ENCODE data around the gene MVD.
A peak's percentile ranks its signal among the peaks of the same experiment; 100 is the strongest.

MVD gene

DNA sequence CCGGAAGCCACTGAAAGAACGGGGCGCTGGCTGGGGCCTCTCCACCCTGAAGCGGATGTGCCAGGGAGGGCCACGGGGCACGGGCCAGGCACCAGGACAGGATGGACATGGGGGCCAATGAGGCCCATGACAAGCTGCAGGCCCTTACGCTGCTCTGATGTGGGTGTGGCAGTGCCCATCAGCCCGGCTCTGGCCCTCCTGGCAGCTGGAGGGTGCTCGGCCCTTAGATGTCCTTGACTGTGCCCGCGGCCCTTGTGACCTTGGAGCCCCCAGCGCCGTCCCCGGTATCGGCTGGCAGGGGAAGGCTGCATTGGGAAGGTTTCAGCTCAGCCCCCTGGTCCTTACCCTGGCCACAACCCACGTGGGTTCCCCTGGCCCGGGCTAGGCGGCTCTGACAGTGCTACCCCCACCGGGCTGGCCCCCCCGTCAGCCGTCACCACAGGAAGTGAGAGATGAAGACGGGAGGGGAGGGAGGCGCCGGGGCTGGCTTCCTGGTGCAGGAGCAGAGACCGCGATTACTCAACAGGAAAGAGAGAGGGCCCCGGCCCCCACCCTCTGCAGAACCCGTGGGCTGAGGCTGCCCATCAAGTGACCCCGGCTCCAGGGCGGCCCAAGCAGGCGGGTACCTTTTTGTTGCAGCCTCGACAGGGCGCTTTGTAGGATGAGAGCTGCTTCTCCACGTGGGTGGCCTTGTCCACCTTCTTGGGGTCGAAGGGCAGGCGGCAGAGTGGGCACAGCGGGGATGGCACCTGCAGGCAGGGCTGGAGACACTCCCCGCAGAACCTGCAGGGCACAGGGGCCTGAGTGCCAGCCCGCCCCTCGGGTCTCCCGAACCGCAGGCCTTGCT, 38.0 kb upstream of the MVD start:
- Mint-ChIP-seq H3K4me3 (peak overlapping the region; percentile 94), H3K36me3 (no peaks in the 10 kb centered on the region), H3K27me3 (no peaks in the 10 kb centered on the region), H3K9me3 (ENCODE audit: low read depth) (no peaks in the 10 kb centered on the region), H3K27ac (peak overlapping the region; percentile 94), H3K4me1 (ENCODE audit: low read depth) (peaks cover 54% of the 10 kb centered on the region)

- no peaks in the 10 kb centered on the region for H3K27me3 Mint-ChIP-seq
- H3K9me3 Mint-ChIP-seq (ENCODE audit: low read depth), result no peaks in the 10 kb centered on the region
- peaks cover 52% of the 10 kb centered on the region for H3K4me1 Mint-ChIP-seq (ENCODE audit: low read depth)
- peak overlapping the region; percentile 94 for H3K4me3 Mint-ChIP-seq
- H3K36me3 Mint-ChIP-seq, result no peaks in the 10 kb centered on the region
- H3K27ac Mint-ChIP-seq, result peak overlapping the region; percentile 94
These were observed 37.4 kb upstream of the MVD start for GRCh38 chr16:88700322-88700635.

DNA sequence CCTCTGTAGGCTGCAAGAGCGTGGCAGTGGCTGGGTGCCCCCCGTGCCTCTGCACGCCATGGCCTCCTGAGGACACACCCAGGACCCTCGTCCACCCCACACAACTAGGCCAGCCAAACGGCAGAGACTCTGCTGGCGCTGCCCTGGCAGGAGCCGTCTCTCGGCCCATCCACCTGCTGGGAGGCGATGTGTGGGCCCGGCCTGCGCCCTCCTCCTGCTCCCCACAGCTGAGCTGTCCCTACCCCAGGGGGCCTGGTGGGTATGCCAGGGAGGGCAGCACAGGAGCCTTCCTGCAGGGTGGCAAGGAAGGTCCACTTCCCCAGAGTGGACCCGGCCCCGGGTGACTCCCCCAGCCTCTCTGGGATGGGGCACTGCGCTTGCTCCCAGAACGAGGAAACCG, 36.3 kb upstream of the MVD start:
- H3K36me3 Mint-ChIP-seq, result no peaks in the 10 kb centered on the region

DNA sequence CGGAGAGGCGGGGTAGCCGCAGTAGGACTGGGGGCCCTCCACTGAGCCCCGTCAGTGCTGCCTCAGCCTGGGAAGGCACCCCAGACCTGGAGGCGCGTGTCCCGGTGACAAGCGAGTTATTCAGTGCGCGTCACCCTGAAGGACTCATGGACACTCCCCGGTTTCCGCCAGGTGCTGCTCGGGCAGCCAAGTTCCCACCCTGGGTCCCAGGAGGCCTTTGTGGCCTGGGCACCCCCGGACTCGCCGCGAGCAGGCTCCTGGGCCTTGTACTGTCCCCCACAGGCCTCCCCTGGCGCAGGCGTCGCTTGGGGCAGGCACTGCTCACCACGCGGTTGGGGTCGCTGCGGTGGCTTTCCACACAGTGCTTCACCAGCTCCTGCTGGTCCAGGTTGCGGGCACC, 35.8 kb upstream of the MVD start:
- Mint-ChIP-seq H3K4me3 (no peak overlapping the region), H3K36me3 (no peaks in the 10 kb centered on the region), H3K9me3 (ENCODE audit: low read depth) (no peaks in the 10 kb centered on the region), H3K4me1 (ENCODE audit: low read depth) (peaks cover 38% of the 10 kb centered on the region), H3K27me3 (no peaks in the 10 kb centered on the region), H3K27ac (peak overlapping the region; percentile 54)

More for the DNA sequence above, 36.3 kb upstream of the MVD start:
- no peak overlapping the region for H3K4me3 Mint-ChIP-seq
- no peaks in the 10 kb centered on the region for H3K9me3 Mint-ChIP-seq (ENCODE audit: low read depth)
- H3K27me3 Mint-ChIP-seq, result no peaks in the 10 kb centered on the region
- H3K4me1 Mint-ChIP-seq (ENCODE audit: low read depth), result peaks cover 43% of the 10 kb centered on the region
- H3K27ac Mint-ChIP-seq, result no peak overlapping the region

- Mint-ChIP-seq H3K27me3 (no peaks in the 10 kb centered on the region), H3K4me3 (peak overlapping the region; percentile 56), H3K4me1 (ENCODE audit: low read depth) (peaks cover 38% of the 10 kb centered on the region), H3K9me3 (ENCODE audit: low read depth) (no peaks in the 10 kb centered on the region), H3K36me3 (no peaks in the 10 kb centered on the region), H3K27ac (peak overlapping the region; percentile 54)
These were observed 35.1 kb upstream of the MVD start for GRCh38 chr16:88697831-88698615.

GRCh38 chr16:88697116-88697830, 34.4 kb upstream of the MVD start:
- H3K36me3 Mint-ChIP-seq, result no peaks in the 10 kb centered on the region
- H3K9me3 Mint-ChIP-seq (ENCODE audit: low read depth), result no peaks in the 10 kb centered on the region
- no peaks in the 10 kb centered on the region for H3K27me3 Mint-ChIP-seq
- H3K4me1 Mint-ChIP-seq (ENCODE audit: low read depth), result peaks cover 39% of the 10 kb centered on the region
- peak overlapping the region; percentile 56 for H3K4me3 Mint-ChIP-seq
- H3K27ac Mint-ChIP-seq, result peak overlapping the region; percentile 54

DNA sequence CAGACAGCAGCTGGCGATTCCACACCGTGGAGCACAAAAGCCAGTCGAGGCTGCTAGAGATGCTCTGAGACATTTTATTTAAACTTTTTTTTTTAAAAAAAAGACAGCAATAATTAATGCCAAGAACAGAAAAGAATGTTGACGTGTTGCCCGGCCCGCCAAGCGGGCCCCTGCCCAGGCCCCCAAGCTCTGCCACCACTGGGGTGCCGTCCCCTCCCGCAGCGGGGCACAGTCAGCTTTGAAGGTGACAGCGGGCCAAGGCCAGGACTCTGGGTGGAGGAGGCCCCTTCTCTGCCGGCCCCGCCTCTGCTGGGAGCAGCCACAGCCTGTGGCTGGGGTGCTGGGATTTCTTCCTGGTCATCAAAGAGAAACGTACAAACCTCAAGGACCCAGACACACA, 33.5 kb upstream of the MVD start:
- no peaks in the 10 kb centered on the region for H3K9me3 Mint-ChIP-seq (ENCODE audit: low read depth)
- H3K4me3 Mint-ChIP-seq, result no peak overlapping the region
- no peaks in the 10 kb centered on the region for H3K36me3 Mint-ChIP-seq

GRCh38 chr16:88695753-88696152, 32.9 kb upstream of the MVD start:
- Mint-ChIP-seq H3K27ac (no peak overlapping the region), H3K4me3 (no peak overlapping the region), H3K27me3 (no peaks in the 10 kb centered on the region), H3K36me3 (no peaks in the 10 kb centered on the region), H3K4me1 (ENCODE audit: low read depth) (peaks cover 42% of the 10 kb centered on the region), H3K9me3 (ENCODE audit: low read depth) (no peaks in the 10 kb centered on the region)

More for the DNA sequence above, 33.5 kb upstream of the MVD start:
- Mint-ChIP-seq H3K27ac (no peak overlapping the region), H3K4me1 (ENCODE audit: low read depth) (peaks cover 40% of the 10 kb centered on the region), H3K27me3 (no peaks in the 10 kb centered on the region)

DNA sequence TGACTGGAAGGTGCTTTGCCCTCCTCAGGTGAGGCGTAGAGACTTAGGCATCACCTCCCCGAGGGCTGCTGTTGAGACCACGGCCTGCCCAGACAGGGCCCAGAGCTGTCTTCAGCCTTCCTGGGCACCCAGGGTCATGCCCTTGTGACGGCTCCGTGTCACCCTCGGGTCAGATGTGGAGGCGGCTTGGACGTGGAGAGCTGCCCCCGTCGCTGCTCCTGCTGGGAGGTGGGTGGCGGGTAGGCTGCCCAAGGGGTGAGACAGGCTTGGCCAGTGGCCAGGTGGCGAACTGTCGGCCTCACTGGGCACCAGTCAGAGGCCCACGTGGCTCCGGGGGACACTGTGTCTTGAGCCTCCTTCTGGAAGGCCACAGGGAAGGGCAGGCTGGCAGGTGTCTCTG, 32.3 kb upstream of the MVD start:
- H3K4me1 Mint-ChIP-seq (ENCODE audit: low read depth), result peaks cover 44% of the 10 kb centered on the region
- H3K36me3 Mint-ChIP-seq, result no peaks in the 10 kb centered on the region
- H3K9me3 Mint-ChIP-seq (ENCODE audit: low read depth), result no peaks in the 10 kb centered on the region
- no peaks in the 10 kb centered on the region for H3K27me3 Mint-ChIP-seq
- no peak overlapping the region for H3K4me3 Mint-ChIP-seq
- H3K27ac Mint-ChIP-seq, result no peak overlapping the region

GRCh38 chr16:88694221-88695087, 31.6 kb upstream of the MVD start:
- peaks cover 45% of the 10 kb centered on the region for H3K4me1 Mint-ChIP-seq (ENCODE audit: low read depth)

DNA sequence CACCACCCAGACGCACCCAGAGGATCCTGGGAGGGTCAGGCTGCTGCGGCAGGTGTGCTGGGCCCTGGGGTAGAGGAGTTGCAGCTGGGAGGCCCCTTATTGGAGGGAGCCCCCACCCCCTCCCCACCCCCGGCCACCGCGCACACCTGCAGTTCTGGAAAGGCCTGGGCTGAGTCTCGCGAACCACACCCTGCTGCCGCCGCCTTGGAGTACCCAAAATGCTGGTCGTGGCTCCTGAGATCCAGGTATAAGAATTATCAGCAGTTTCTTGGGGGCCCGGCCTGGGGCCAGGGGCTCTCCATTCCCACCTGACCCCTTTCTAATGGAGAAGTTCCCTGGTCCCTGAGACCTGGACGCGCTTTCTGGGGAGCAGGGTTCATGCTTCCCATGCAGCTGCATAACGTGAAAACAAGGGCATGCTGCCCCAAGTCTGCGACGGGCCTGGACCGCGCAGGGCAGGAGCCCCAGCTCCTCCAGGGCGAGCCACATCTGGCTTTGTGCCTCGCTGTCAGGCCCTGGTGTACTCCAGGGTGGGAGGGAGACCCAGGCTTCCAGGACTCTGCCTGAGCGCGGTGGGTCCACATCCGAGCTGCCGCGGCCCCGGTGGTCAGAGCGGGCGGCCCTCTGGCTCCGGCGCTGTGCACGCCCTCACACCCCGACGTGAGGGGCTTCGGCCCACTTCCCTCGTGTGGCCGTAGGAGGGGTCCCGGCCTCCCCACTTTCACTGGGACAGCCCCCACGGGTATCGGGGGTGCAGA, 30.7 kb upstream of the MVD start:
- Mint-ChIP-seq H3K36me3 (no peaks in the 10 kb centered on the region), H3K27me3 (no peaks in the 10 kb centered on the region), H3K4me1 (ENCODE audit: low read depth) (peaks cover 45% of the 10 kb centered on the region), H3K9me3 (ENCODE audit: low read depth) (no peaks in the 10 kb centered on the region), H3K4me3 (no peak overlapping the region), H3K27ac (peak overlapping the region; percentile 28)

More at GRCh38 chr16:88694221-88695087, 31.6 kb upstream of the MVD start:
- Mint-ChIP-seq H3K36me3 (no peaks in the 10 kb centered on the region), H3K27ac (peak overlapping the region; percentile 61), H3K4me3 (no peak overlapping the region), H3K9me3 (ENCODE audit: low read depth) (no peaks in the 10 kb centered on the region), H3K27me3 (no peaks in the 10 kb centered on the region)

- no peaks in the 10 kb centered on the region for H3K27me3 Mint-ChIP-seq
- H3K36me3 Mint-ChIP-seq, result no peaks in the 10 kb centered on the region
- no peaks in the 10 kb centered on the region for H3K9me3 Mint-ChIP-seq (ENCODE audit: low read depth)
- H3K4me3 Mint-ChIP-seq, result peak overlapping the region; percentile 38
- peaks cover 40% of the 10 kb centered on the region for H3K4me1 Mint-ChIP-seq (ENCODE audit: low read depth)
- H3K27ac Mint-ChIP-seq, result peak overlapping the region; percentile 61
These were observed 30.0 kb upstream of the MVD start for GRCh38 chr16:88692861-88693260.

GRCh38 chr16:88691924-88692560, 29.2 kb upstream of the MVD start:
- Mint-ChIP-seq H3K9me3 (ENCODE audit: low read depth) (no peaks in the 10 kb centered on the region), H3K36me3 (no peaks in the 10 kb centered on the region), H3K27ac (peak overlapping the region; percentile 58), H3K4me1 (ENCODE audit: low read depth) (peaks cover 36% of the 10 kb centered on the region), H3K4me3 (peak overlapping the region; percentile 51), H3K27me3 (no peaks in the 10 kb centered on the region)

Data from activated naive CD8-positive, alpha-beta T cell (primary cell).